K562 (cell line): ENCODE data around the gene CHAMP1. TPM values are rescaled to one million over a fixed set of nuclear protein-coding genes. Genes with fewer than 3 reads are reported as not detected.

Experiments used
- CBX1 ChIP-seq: sonication (generic); IDR thresholded peaks from 2 replicates; pipeline ENCODE4 v1.6.1; 2016; ENCODE audit warnings: antibody characterized with exemption, low read depth, mild to moderate bottlenecking
- CTBP1 ChIP-seq: fragments of 450-650 bp; IDR thresholded peaks from 2 replicates; pipeline ENCODE4 v1.6.1; 2016; ENCODE audit warnings: borderline replicate concordance
- ETS2 ChIP-seq: IDR thresholded peaks from 2 replicates; pipeline ENCODE4 v1.6.1; 2016; ENCODE audit warnings: borderline replicate concordance, missing genetic modification characterization, mild to moderate bottlenecking, moderate library complexity, missing compliant biosample characterization; ENCODE audit not compliant: poor library complexity, severe bottlenecking
- KDM2B ChIP-seq: fragments of 250-450 bp; sonication (Bioruptor Pico); IDR thresholded peaks from 2 replicates; pipeline ENCODE4 v1.8.0; 2021; ENCODE audit warnings: mild to moderate bottlenecking, moderate library complexity
- NONO ChIP-seq, 2 experiments: fragments of 200-400 bp in 1 of 2; fragments of 450-650 bp in 1 of 2; formaldehyde crosslinking in 1 of 2; IDR thresholded peaks; 2 replicates each; pipeline ENCODE4 v1.6.1; 2017; ENCODE audit warnings: low read depth in 2 of 2, mild to moderate bottlenecking in 2 of 2, moderate library complexity in 2 of 2, low read length in 1 of 2
- NR2C1 ChIP-seq, 2 experiments: fragments of 450-650 bp; IDR thresholded peaks; 2 replicates each; pipeline ENCODE4 v1.6.1; 2017; ENCODE audit warnings: mild to moderate bottlenecking in 2 of 2, antibody characterized with exemption in 1 of 2, inconsistent platforms in 1 of 2, missing compliant biosample characterization in 1 of 2, missing genetic modification characterization in 1 of 2
- PBX2 ChIP-seq, 2 experiments: IDR thresholded peaks in 1 of 2; conservative IDR thresholded peaks in 1 of 2; 2 replicates each; pipeline ENCODE4 v1.6.1; 2016; ENCODE audit warnings: low read depth in 2 of 2, mild to moderate bottlenecking in 1 of 2, missing compliant biosample characterization in 1 of 2, missing genetic modification characterization in 1 of 2, moderate library complexity in 1 of 2
- POLR3G ChIP-seq: IDR thresholded peaks from 2 replicates; pipeline ENCODE4 v1.6.1; 2011; ENCODE audit not compliant: insufficient read length, insufficient replicate concordance; ENCODE audit errors: extremely low read depth
- PTTG1 ChIP-seq: fragments of 450-650 bp; IDR thresholded peaks from 2 replicates; pipeline ENCODE4 v1.6.1; 2016; ENCODE audit warnings: low read depth, mild to moderate bottlenecking, missing genetic modification characterization, missing compliant biosample characterization
- SAFB ChIP-seq: fragments of 200-400 bp; formaldehyde crosslinking; IDR thresholded peaks from 2 replicates; pipeline ENCODE4 v1.6.1; 2017; ENCODE audit warnings: low read depth, low read length, borderline replicate concordance
- SLC30A9 ChIP-seq: fragments of 250-450 bp; sonication (Bioruptor Pico); IDR thresholded peaks from 2 replicates; pipeline ENCODE4 v1.8.0; 2022; ENCODE audit warnings: mild to moderate bottlenecking, moderate library complexity
- TEAD4 ChIP-seq, 2 experiments: sonication (generic) in 1 of 2; formaldehyde crosslinking in 1 of 2; IDR thresholded peaks; 2 replicates each; pipeline versions ENCODE4 v1.6.1 to v1.8.0; 2012 to 2022; ENCODE audit warnings: borderline replicate concordance in 1 of 2, inconsistent platforms in 1 of 2, low read length in 1 of 2, mild to moderate bottlenecking in 1 of 2, missing genetic modification reagents in 1 of 2
- USF1 ChIP-seq: sonication (generic); formaldehyde crosslinking; IDR thresholded peaks from 2 replicates; pipeline ENCODE4 v1.9.0; 2022; ENCODE audit warnings: mild to moderate bottlenecking, missing genetic modification reagents
- polyA plus RNA-seq, 8 experiments: library from polyadenylated mRNA; depleted of rRNA in 4 of 8; stranded (reverse) in 5 of 8; unstranded in 3 of 8; fragments of >200 nt; fragmentation: Nextera tagmentation in 2 of 8; fragmentation: Illumina TruSeq in 1 of 8; extraction: Ambion mirVana in 2 of 8; extraction: Trizol in 1 of 8; gene quantifications; 2 replicates each; pipeline versions ENCODE4 v1.2.1 to v1.2.3, GENCODE V29; 2011 to 2014; ENCODE audit warnings: inconsistent platforms in 1 of 8, missing spikeins in 1 of 8
- total RNA-seq, 7 experiments: library from RNA; depleted of rRNA in 6 of 7; stranded (reverse); fragments of >200 nt in 6 of 7; fragmentation: Illumina TruSeq in 2 of 7; extraction: Trizol in 2 of 7; gene quantifications; 2 replicates each; pipeline versions ENCODE4 v1.2.1 to v1.2.3, GENCODE V29; 2011 to 2021; ENCODE audit warnings: low replicate concordance in 1 of 7

The CHAMP1 gene
- total and polyA plus RNA-seq, 9 of the 15 experiments (the other 6 are each of a cell fraction or from before 2014, with no cell fraction given), result 0.70 to 40.6 (median 15.3) TPM

GRCh38 chr13:114314074-114314912 is at the start of gene CHAMP1 (continued):
- TF ChIP-seq CBX1, result peak; percentile 60; the same call in 1 of the 2 replicates
- no peak for TF ChIP-seq PBX2 (CRISPR knock-in tag; IDR thresholded peaks at IDR 0.05; ENCODE audit: low read depth)
- no peak for TF ChIP-seq PBX2 (tag; conservative IDR thresholded peaks at IDR 0.05; ENCODE audit: low read depth)
- TF ChIP-seq POLR3G, result no peak
- TF ChIP-seq CTBP1, result peak; percentile 98
- TF ChIP-seq USF1 (CRISPR knock-in tag), result peak; percentile 68
- TF ChIP-seq SLC30A9, result no peak
- no peak for TF ChIP-seq NR2C1 (IDR thresholded peaks at IDR 0.05)
- TF ChIP-seq NR2C1 (tag; IDR thresholded peaks at IDR 0.05), result no peak
- peak; percentile 82 for TF ChIP-seq SAFB
- peak; percentile 81 to 92 for TF ChIP-seq NONO (IDR thresholded peaks at IDR 0.05; ENCODE audit: low read depth in 2 of 2, low read length in 1 of 2)
- TF ChIP-seq TEAD4 (IDR thresholded peaks at IDR 0.05; ENCODE audit: low read length), result no peak
- no peak for TF ChIP-seq TEAD4 (CRISPR knock-in tag; IDR thresholded peaks at IDR 0.05; ENCODE audit: borderline replicate concordance)
- TF ChIP-seq KDM2B (CRISPR knock-in tag), result no peak; the same call in 1 of the 2 replicates
- TF ChIP-seq ETS2, result no peak
- TF ChIP-seq PTTG1 (tag), result no peak
